HG03565 (cell line): ENCODE results near the gene TAF8.

Experiments used
- ATAC-seq: cut with Tn5 transposase; IDR thresholded peaks from one replicate; pipeline ENCODE4 v1.9.1; 2021; ENCODE audit warnings: mild to moderate bottlenecking, moderate library complexity; ENCODE audit not compliant: unreplicated experiment

The TAF8 gene

DNA sequence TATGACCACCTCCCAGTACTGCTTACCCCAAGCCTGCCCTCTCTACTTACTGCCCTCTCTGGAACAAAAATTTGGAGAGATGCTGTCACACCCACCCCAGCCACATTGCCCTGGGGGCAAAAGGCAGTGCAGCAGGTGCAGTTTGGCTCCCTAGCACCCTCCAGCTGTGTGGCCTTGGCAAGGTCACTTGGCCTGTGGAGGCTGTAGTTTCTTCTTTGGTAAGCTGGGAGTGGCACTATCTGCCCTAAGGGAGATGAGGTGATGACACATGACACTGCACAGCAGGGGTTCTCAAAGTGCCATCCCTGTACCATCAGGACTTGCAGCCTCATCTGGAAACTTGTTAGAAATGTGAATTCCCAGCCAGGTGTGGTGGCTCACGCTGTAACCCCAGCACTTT lies 44.8 kb downstream of the TAF8 start:
- ATAC-seq, result no peak

DNA sequence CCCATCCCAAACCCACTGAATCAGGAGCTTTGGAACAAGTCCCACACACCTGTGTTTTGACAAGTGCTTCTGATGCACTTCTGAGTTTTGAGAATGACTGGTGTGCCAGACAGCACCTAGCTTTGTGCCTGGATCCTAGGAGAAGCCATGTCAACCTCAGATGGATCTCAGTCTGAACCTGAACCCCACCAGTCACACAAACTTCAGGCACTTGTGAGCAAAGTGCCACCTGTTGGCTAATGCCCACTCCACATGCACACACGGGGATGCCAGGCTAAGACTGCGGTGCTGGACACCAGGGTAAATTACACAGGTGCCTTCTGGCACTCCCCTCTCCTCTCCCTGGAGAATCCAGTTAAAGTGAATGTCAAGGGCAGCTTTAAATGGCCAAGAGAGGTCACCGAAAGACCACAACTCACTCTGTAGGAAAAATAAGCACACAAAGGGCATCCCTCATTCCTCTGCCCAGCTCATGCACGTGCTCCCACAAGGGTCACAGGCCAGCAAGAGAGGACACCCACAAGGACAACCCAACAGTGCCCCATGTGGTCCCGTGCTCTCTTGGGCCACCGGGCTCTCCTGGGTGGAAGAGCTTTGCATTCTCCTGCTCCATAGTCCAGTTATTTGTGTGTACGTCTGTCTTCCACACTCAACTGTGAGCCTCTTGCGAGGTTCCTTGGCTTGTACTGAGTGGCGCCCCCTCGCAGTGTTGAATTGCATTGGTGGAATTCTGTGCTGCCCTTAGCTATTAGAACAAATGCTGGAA lies 45.6 kb downstream of the TAF8 start:
- no peak for ATAC-seq

DNA sequence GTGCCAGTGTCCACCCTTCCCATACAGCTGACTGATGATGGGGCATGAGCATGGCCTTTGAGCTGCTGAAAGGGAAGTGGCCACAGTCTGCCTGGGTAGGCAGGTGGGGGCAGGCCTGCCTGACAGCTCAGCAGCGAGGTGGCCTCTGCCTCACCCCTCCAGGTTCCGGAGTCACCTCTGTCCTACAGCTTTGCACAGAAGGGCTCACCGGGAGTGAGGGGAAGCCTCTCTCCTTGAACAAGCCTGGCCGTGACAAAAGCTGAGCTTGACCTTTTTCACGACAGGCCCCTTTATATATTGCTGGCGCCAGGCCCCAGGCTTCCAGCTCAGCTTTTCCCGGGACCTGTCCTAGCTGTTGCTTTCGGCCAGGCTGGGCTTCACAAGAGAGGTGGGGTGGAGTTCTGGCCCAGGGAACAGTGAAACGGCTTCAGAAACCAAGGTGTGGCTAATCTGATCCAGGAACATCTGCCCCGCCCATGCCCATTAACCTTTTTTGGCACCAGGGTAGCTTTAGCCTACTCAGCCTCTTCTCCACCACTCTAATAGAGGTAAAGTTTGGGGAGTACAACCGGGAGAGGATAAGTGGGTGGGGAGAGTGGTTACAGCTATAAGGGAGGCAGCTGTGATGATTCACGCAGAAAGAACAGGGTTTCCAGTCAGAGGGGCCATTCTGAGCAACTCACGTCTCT lies 49.2 kb downstream of the TAF8 start:
- ATAC-seq, result no peak

- ATAC-seq, result no peak
Measured at GRCh38 chr6:42100029-42100901, 49.9 kb downstream of the TAF8 start.

GRCh38 chr6:42101186-42101657 lies 50.9 kb downstream of the TAF8 start:
- ATAC-seq, result no peak

- ATAC-seq, result no peak
Measured at GRCh38 chr6:42103216-42103615, 52.9 kb downstream of the TAF8 start.

DNA sequence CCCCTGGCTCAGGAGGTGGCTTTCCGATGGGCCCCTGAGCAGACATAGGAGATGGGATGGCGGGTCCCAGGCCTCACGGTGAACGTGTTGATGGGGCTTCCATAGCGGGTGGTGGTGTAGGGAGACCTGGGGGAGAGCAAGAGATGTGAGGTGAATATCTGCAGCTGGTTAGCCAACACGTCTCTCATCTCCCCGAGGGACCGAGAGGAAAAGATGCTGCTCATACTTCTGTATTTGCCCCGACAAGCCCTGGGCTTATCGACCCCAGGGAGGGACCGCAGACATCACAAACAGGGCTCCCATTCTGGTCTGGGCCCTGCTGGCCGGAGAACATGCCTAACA lies 53.4 kb downstream of the TAF8 start:
- no peak for ATAC-seq

GRCh38 chr6:42104095-42104803 lies 53.9 kb downstream of the TAF8 start:
- ATAC-seq, result no peak

DNA sequence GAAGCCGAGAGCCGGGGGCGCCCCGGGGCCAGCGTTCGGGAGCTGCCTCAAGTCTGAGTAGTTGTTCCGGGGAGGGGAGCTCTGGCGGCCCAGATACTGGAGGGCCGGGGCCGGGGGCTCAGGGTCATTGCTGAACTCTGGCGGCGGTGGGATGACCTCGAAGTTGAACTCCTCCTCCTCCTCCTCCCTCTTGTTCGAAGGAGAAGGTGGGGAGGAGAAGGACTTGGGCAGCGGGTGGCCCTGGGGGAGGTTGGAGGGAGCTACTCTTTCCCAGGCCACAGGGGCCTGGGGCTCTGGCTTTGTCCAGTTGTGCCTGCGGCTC lies 54.4 kb downstream of the TAF8 start:
- ATAC-seq, result no peak

DNA sequence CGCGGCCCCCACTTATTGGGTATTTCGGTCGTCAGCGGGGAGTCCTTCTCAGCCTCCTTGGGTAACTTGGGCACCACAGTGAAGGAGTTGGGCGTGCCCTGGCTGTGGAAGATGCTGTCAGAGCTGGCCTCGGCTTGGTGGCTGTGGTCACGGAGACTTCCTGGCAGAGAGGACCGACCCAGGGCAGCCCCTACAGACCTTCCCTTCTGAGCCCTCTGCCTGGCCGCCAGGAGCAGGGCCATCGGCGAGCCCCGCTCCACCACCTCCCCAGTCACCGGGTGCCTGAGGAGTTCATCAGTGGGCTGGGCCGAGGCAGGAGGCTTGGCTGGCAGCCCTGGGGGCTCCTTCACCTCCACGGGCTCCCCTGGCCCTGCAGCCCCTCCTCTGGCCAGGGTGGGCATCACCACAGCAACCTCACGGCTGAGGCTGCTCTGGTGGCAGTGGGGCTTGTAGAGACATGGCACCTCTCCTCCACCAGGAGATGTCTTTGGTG lies 54.9 kb downstream of the TAF8 start:
- ATAC-seq, result no peak

DNA sequence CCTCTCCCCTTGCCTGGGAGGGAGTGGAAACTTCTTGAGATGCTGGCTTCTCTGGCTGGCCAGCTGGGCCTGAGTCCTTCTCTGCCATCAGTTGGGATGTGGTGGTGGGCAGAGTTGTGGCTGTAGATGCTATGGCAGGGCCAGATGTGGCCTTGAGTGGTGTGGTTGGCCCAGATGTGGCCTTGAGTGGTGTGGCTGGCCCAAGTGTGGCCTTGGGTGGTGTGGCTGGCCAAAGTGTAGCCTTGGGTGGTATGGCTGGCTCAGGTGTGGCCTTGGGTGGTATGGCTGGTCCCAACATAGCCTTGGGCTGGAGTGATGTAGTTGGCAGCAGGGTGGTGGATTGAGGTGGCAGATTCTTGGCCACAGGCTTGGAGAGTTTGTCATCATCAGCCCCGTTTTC lies 55.4 kb downstream of the TAF8 start:
- ATAC-seq, result no peak

- ATAC-seq, result no peak
Measured at GRCh38 chr6:42106112-42107023, 56.0 kb downstream of the TAF8 start.

DNA sequence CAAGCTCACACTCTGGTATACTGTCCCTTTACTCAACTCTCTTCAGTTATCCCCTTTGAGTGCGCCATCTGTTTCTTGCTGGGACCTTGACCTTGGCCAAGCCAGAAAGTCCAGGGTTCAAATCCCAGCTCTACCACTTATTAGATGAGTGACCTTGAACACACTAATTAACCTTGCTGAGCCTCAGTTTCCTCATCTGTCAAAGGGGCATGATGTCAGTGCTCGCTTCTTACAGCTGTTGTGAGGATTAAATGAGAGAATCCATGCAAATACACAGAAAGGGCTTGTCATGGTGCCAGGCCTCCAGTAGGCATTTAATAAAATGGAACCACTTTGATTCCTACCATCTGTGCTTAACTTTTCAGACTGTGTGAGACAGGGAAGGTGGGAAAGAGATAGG lies 57.7 kb downstream of the TAF8 start:
- ATAC-seq, result no peak

DNA sequence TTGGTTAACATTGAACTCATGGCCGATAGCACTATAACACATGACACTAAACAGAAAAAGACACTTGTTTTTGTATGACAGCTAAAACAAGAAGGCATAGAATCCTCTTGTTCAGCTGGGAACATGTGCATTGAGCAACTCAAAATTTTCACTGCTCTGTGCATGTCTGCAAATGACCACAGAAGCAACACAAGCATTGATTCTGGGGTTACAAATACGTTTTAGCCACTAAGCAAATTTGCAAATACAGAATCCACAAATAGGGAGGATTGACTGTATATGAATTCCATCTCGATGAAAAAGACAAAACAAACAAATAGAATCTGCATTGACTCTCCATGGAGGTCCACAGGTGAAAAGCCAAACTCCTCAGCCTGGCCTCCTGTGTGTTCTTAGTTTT lies 60.4 kb downstream of the TAF8 start:
- ATAC-seq, result no peak

DNA sequence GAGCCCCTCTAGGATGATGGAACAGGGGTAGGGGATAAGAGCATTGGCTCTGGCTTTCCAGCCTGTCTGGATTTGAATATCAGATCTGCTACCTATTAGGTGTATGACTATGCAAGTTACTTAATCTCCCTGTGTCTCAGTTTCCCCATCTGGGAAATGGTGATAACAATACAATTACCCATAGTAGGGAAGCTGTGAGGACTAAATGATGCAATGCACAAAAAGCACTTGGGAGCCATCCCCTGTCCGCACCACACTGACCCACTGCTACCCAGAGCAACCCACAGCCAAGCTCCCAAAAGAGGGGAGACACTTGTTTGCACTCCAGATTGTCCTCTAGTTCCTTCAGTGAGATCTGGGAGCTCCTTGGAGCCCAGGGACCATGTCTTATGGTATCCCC lies 62.0 kb downstream of the TAF8 start:
- ATAC-seq, result no peak

DNA sequence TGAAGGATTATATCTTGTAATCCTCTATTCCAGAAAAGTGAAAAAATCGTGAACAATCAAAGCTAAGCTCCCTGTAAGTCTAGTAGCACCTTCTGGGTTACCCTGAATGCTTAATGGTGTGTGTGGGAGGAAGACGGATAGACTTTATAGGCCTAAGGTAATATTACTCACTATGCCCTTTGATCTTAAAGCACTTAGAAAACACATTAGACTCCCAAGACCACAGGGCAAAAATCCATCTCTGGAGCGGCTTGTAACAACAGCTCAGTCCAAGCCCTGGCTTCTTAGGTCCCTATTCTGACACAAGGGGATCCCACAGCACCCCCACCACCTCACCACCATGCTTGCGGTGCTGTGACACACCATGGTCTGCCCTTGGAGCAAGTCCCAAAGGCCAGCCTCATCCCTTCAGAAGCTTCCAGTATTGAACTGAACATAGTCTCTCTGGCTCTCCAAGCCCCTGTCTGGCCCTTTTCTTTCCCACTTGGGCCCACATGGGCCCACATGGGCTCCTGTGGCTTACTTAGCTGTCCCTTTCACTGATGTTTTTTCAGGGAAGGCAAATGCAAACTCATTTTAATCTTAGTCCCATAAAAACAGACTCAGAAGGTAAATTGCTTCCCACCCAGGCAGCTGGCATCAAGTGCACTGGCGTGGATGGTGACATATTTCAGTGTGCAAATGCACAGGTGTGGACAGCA lies 63.8 kb downstream of the TAF8 start:
- no peak for ATAC-seq

DNA sequence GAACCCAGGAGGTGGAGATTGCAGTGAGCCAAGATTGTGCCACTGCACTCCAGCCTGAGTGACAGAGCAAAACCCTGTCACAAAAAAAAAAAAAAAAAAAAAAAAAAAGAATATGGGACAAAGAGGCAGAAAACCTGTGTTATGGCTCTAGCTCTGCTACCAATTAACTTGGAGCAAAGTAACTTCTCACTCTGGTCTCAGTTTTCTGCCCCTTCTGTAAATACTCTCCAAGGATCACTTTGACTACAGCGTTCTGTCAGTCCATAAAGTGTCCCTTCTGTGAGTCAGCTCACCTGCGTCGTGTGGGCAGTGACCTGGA lies 67.5 kb downstream of the TAF8 start:
- ATAC-seq, result no peak

- no peak for ATAC-seq
Measured at GRCh38 chr6:42118162-42119001, 68.1 kb downstream of the TAF8 start.
